ENCODE measurements around the gene MOXD1.
A peak's percentile ranks its signal among the peaks of the same experiment; 100 is the strongest.

The MOXD1 gene

GRCh38 chr6:132390017-132390416 lies 11.3 kb downstream of the MOXD1 start:
- Mint-ChIP-seq H3K27me3 (no peaks in the 10 kb centered on the region), H3K9me3 (peaks cover 6% of the 10 kb centered on the region), H3K36me3 (no peaks in the 10 kb centered on the region), H3K4me1 (peaks cover 11% of the 10 kb centered on the region), H3K4me3 (no peak overlapping the region), H3K27ac (no peak overlapping the region)
- no peak for DNase-seq (ENCODE audit: low spot score in 2 of 2)
- peak; percentile 74 for ATAC-seq (ENCODE audit: low read depth)

DNA sequence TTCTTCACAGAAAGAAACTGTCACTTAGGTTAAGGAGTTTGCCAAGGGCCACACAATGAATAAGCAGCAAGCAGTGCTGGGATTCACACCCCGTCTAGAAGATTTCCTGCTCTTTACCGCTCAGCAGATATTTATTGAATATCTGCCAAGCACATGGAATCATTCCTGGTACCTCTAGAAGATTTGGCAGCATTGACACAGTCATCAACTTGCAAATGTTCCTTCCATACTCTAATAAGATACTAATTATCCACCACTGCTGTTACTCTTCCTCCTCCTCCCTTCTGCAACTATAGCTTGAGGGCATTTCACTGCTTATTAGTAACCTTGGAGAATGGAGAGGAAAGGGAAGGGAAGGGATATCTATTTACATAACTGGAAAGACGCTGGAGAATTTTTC lies 13.0 kb downstream of the MOXD1 start:
- Mint-ChIP-seq H3K9me3 (peaks cover 8% of the 10 kb centered on the region), H3K4me1 (peaks cover 13% of the 10 kb centered on the region), H3K27me3 (no peaks in the 10 kb centered on the region), H3K36me3 (peaks cover 3% of the 10 kb centered on the region), H3K4me3 (no peak overlapping the region), H3K27ac (no peak overlapping the region)
- ATAC-seq (ENCODE audit: low read depth), result no peak
- no peak for DNase-seq (ENCODE audit: low spot score in 2 of 2)

DNA sequence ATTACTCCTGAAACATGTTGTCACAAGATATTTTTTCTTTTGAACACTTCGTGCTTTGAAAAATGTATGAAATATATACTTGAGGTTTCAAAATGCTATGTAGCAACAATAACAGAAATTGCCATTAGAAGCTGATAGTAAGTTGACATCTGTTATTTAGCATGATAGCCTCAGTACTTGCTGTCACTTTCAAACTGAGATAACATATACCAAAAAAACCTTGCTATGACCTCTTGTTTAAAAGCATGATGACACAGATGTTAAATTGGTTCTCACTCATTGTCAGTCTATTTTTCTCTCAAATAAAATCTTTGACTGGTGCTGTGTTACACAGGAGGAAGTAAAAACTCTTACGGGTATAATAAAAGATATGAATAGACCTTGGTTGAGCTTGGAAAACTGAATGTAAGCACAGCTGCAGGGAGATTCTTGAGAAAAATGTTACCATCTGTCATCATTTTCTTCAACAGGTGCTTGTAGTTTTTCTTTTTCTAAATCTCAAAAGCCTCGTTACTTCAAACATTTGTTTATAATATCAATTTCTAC lies 18.6 kb downstream of the MOXD1 start:
- DNase-seq (ENCODE audit: low spot score in 2 of 2), result no peak
- Mint-ChIP-seq H3K4me1 (peaks cover 8% of the 10 kb centered on the region), H3K27me3 (peaks cover 3% of the 10 kb centered on the region), H3K27ac (no peak overlapping the region), H3K9me3 (peaks cover 14% of the 10 kb centered on the region), H3K36me3 (peaks cover 9% of the 10 kb centered on the region), H3K4me3 (no peak overlapping the region)
- ATAC-seq (ENCODE audit: low read depth), result no peak

- Mint-ChIP-seq H3K27ac (no peak overlapping the region), H3K4me3 (no peak overlapping the region), H3K27me3 (peaks cover 3% of the 10 kb centered on the region), H3K9me3 (peaks cover 12% of the 10 kb centered on the region), H3K4me1 (peaks cover 8% of the 10 kb centered on the region), H3K36me3 (peaks cover 9% of the 10 kb centered on the region)
- DNase-seq (ENCODE audit: low spot score in 2 of 2) (no peak), ATAC-seq (ENCODE audit: low read depth) (no peak)
These were observed 19.9 kb downstream of the MOXD1 start for GRCh38 chr6:132381381-132381780.

GRCh38 chr6:132380358-132381029 lies 20.8 kb downstream of the MOXD1 start:
- ATAC-seq (ENCODE audit: low read depth) (no peak), DNase-seq (ENCODE audit: low spot score in 2 of 2) (no peak)
- no peak overlapping the region for H3K4me3 Mint-ChIP-seq
- H3K27ac Mint-ChIP-seq, result no peak overlapping the region
- peaks cover 8% of the 10 kb centered on the region for H3K4me1 Mint-ChIP-seq
- peaks cover 12% of the 10 kb centered on the region for H3K9me3 Mint-ChIP-seq
- H3K27me3 Mint-ChIP-seq, result peaks cover 3% of the 10 kb centered on the region
- H3K36me3 Mint-ChIP-seq, result peaks cover 9% of the 10 kb centered on the region

DNA sequence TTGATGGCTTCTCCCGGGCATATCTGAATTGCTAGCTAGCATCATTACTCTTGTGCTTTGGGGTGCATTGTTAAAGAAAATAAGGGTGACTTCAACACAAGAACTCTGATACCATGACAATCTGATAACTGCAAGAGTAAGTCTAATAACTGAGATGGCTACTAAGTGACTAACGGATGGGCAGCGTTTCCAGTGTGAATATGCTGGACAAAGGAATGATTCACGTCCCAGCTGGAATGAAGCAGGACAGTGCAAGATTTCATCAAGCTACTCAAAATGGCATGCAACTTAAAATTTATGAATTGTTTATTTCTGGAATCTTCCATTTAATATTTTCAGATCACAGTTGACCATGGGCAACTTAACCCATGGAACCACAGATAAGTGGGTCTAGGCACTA lies 31.7 kb downstream of the MOXD1 start:
- ATAC-seq (ENCODE audit: low read depth), result no peak
- H3K9me3 Mint-ChIP-seq, result no peaks in the 10 kb centered on the region

GRCh38 chr6:132368916-132369481 lies 32.3 kb downstream of the MOXD1 start:
- Mint-ChIP-seq H3K27ac (no peak overlapping the region), H3K9me3 (no peaks in the 10 kb centered on the region), H3K4me1 (peaks cover 17% of the 10 kb centered on the region), H3K27me3 (no peaks in the 10 kb centered on the region), H3K4me3 (no peak overlapping the region), H3K36me3 (no peaks in the 10 kb centered on the region)
- no peak for DNase-seq (ENCODE audit: low spot score in 2 of 2)
- no peak for ATAC-seq (ENCODE audit: low read depth)

More for the DNA sequence above, 31.7 kb downstream of the MOXD1 start:
- no peaks in the 10 kb centered on the region for H3K27me3 Mint-ChIP-seq
- no peaks in the 10 kb centered on the region for H3K36me3 Mint-ChIP-seq
- H3K27ac Mint-ChIP-seq, result no peak overlapping the region
- H3K4me3 Mint-ChIP-seq, result no peak overlapping the region
- peaks cover 14% of the 10 kb centered on the region for H3K4me1 Mint-ChIP-seq
- DNase-seq (ENCODE audit: low spot score in 2 of 2), result no peak

- Mint-ChIP-seq H3K36me3 (no peaks in the 10 kb centered on the region), H3K27me3 (no peaks in the 10 kb centered on the region), H3K27ac (peak overlapping the region; percentile 93), H3K9me3 (no peaks in the 10 kb centered on the region), H3K4me3 (peak overlapping the region; percentile 69), H3K4me1 (peaks cover 33% of the 10 kb centered on the region)
- ATAC-seq (ENCODE audit: low read depth) (peak; percentile 76), DNase-seq (ENCODE audit: low spot score in 2 of 2) (no peak)
These were observed 35.9 kb downstream of the MOXD1 start for GRCh38 chr6:132365281-132365907.

DNA sequence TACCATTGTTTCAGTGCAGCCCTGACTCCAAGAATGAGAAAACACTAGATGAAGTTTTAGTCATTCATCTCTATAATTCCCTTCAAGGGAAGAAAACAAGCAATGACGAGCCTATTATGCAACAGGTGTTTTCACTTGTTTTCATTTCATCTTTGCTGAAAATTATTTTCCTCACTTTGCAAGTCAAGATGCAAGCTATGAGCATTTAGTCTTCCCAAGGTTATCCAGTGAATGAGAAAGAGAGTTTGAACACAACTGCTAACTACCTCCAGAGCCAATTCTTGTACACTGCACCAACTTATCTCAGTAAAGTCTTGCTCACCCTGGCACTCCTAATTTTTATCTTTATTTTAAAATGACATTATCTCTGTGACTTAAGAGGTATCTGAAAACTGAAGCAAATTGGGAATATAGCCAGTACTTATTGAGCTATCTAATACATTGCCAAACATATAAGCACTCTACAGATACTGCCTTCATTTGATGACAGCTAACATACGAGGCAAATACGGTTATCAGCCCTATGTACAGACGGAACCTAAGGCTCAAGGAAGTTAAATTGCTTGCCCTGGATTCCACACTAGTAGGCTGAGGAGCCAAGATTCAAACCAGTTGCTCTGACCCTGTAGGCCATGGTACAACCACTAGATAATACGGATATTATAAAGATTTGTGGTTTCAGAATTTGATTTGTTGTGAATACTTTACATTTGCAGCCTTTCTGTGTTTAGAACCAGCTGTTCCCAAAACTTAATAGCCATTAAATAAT lies 36.8 kb downstream of the MOXD1 start:
- Mint-ChIP-seq H3K4me1 (peaks cover 35% of the 10 kb centered on the region), H3K9me3 (no peaks in the 10 kb centered on the region), H3K4me3 (peak overlapping the region; percentile 2), H3K27ac (peak overlapping the region; percentile 93), H3K27me3 (no peaks in the 10 kb centered on the region), H3K36me3 (no peaks in the 10 kb centered on the region)
- no peak for ATAC-seq (ENCODE audit: low read depth)
- no peak for DNase-seq (ENCODE audit: low spot score in 2 of 2)

DNA sequence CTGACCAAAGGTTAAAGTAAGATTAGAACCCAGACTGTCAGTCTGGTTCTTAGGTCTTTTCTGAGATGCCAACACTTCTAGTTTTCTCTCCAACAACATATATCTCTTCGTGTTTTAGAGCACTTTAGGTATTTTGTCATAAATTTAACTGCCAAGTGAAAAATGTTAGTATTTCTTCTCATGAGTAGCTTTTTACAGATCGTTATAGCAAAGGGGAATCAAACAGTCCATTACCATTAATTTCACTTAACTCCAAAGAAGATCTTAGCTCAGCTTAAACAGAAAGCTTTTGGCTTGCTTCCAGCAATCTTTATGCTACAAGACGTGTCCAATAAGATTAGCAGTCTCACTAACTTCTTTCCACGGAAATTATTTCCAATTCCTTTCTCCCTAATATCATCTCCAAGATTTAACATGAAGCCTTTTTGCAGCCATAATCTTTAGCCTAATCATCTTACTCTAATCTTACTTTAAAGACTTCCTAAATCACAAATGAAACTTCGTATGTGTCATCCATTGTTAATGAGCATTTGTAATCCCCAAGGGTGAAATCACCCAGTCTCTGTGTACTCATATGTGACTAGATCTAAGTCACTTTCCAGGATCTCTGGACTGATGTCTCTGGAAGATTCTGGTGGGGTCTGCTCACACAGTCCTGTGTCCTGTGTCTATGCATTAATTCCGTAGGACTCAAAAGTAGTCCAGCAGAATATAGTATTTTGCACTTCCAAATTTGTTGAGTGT lies 38.7 kb downstream of the MOXD1 start:
- ATAC-seq (ENCODE audit: low read depth) (no peak), DNase-seq (ENCODE audit: low spot score in 2 of 2) (no peak)
- Mint-ChIP-seq H3K4me3 (no peak overlapping the region), H3K27me3 (no peaks in the 10 kb centered on the region), H3K27ac (no peak overlapping the region), H3K36me3 (peaks cover 2% of the 10 kb centered on the region), H3K4me1 (peaks cover 40% of the 10 kb centered on the region), H3K9me3 (peaks cover 2% of the 10 kb centered on the region)

GRCh38 chr6:132361101-132361500 lies 40.2 kb downstream of the MOXD1 start:
- Mint-ChIP-seq H3K9me3 (peaks cover 2% of the 10 kb centered on the region), H3K36me3 (peaks cover 2% of the 10 kb centered on the region), H3K27me3 (no peaks in the 10 kb centered on the region), H3K4me3 (no peak overlapping the region), H3K27ac (no peak overlapping the region), H3K4me1 (peaks cover 37% of the 10 kb centered on the region)
- no peak for ATAC-seq (ENCODE audit: low read depth)
- DNase-seq (ENCODE audit: low spot score in 2 of 2), result no peak

DNA sequence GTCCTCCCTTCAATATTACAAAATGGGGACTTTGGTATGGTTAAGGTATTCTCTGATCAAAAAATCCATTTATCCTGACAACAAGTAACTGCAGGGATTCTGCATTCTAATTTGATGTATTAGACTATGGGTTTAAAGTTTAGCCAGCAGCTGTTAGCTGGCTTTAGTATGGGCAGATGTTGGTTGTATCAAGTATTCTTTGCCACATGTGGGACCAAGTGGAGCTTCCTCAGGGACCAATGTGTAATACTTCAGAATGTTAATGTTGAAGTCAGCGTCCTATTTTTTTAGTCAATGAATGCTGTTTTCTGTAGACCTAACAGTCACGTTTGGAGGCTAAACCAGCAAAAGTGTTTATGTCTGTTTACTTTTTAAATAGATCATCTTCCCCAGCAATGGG lies 41.4 kb downstream of the MOXD1 start:
- H3K4me3 Mint-ChIP-seq, result no peak overlapping the region

GRCh38 chr6:132357120-132357519 lies 44.2 kb downstream of the MOXD1 start:
- Mint-ChIP-seq H3K4me3 (no peak overlapping the region), H3K27ac (no peak overlapping the region), H3K27me3 (no peaks in the 10 kb centered on the region), H3K4me1 (peaks cover 46% of the 10 kb centered on the region), H3K9me3 (peaks cover 11% of the 10 kb centered on the region), H3K36me3 (peaks cover 9% of the 10 kb centered on the region)
- ATAC-seq (ENCODE audit: low read depth) (no peak), DNase-seq (ENCODE audit: low spot score in 2 of 2) (no peak)

More for the DNA sequence above, 41.4 kb downstream of the MOXD1 start:
- peak overlapping the region; percentile 19 for H3K27ac Mint-ChIP-seq
- peaks cover 6% of the 10 kb centered on the region for H3K36me3 Mint-ChIP-seq
- no peak for ATAC-seq (ENCODE audit: low read depth)
- H3K27me3 Mint-ChIP-seq, result no peaks in the 10 kb centered on the region
- DNase-seq (ENCODE audit: low spot score in 2 of 2), result no peak
- H3K4me1 Mint-ChIP-seq, result peaks cover 36% of the 10 kb centered on the region
- H3K9me3 Mint-ChIP-seq, result peaks cover 7% of the 10 kb centered on the region

All from memory B cell (primary cell).